ENCODE results near the gene NPHS1. TPM values are rescaled to one million over a fixed set of nuclear protein-coding genes. Genes with fewer than 3 reads are reported as not detected.
A peak's percentile ranks its signal among the peaks of the same experiment; 100 is the strongest.

Gene NPHS1
- total RNA-seq, 2 donors from 2014 or later: 14.0 to 33.6 TPM

DNA sequence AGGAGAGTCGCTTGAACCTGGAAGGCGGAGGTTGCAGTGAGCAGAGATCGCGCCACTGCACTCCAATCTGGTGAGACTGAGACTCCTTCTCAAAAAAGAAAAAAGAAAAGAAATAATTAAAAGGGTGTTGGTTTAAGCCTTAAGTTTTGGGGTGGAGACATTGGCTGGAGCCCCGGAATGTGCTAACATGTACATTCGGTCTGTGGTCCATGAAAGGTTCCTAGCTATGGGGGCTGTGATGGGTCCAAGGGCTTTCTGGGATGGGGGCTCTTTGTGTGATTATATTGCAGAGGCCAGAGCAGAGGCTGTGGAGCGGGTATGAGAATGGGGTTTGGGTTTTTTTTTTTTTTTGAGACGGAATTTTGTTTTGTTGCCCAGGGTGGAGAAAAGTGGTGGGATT is 33.6 kb upstream of the NPHS1 start:
- Histone ChIP-seq H3K27me3 (no peaks in the 10 kb centered on the region), H3K4me1 (no peaks in the 10 kb centered on the region), H3K9me3 (no peaks in the 10 kb centered on the region), H3K27ac (no peak overlapping the region), H3K4me3 (no peak overlapping the region), H3K36me3 (replicated peaks in 1 of 2; ENCODE audit: insufficient read depth in 1 of 2, low read depth in 2 of 2) (peaks cover 4 to 12% of the 10 kb centered on the region in 2 donors)
- intact Hi-C loops (cut with DNase I): loop anchor here (5.0 kb wide), 1 partner anchor 41 kb away; no protein-coding TSS in a partner anchor
- ATAC-seq (no peak), DNase-seq (no peak)
- TF ChIP-seq, protein P1, sequence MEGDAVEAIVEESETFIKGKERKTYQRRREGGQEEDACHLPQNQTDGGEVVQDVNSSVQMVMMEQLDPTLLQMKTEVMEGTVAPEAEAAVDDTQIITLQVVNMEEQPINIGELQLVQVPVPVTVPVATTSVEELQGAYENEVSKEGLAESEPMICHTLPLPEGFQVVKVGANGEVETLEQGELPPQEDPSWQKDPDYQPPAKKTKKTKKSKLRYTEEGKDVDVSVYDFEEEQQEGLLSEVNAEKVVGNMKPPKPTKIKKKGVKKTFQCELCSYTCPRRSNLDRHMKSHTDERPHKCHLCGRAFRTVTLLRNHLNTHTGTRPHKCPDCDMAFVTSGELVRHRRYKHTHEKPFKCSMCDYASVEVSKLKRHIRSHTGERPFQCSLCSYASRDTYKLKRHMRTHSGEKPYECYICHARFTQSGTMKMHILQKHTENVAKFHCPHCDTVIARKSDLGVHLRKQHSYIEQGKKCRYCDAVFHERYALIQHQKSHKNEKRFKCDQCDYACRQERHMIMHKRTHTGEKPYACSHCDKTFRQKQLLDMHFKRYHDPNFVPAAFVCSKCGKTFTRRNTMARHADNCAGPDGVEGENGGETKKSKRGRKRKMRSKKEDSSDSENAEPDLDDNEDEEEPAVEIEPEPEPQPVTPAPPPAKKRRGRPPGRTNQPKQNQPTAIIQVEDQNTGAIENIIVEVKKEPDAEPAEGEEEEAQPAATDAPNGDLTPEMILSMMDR (IDR thresholded peaks at IDR 0.05): no peak
- no peak for TF ChIP-seq POLR2A (IDR thresholded peaks at IDR 0.05)
- 94 to 95% methylated on average over 6 to 7 of the region's 8 CpGs for WGBS, 2 donors

DNA sequence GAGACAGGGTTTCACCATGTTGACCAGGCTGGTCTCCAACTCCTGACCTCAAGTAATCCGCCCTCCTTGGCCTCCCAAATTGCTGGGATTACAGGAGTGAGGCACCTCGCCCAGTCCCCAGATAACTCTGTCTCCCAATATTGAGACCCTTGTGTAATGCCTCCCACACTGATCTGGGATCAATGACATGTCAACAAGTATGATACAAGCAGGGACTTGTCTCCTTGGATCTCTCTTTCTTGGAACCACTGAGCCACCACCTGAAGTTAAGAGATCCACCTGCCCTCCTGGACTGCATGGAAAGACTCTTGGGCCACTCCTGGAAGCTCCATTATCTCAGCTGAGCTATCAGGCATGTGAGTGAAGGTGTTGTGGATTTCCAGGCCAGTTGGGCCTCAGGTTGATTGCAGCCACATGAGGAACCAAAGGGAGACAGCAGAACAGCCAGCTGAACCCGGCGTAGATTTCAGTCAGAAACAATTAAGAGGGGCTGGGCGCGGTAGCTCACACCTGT is 33.0 kb upstream of the NPHS1 start:
- DNase-seq: no peak
- no peak for TF ChIP-seq POLR2A (IDR thresholded peaks at IDR 0.05)
- TF ChIP-seq, protein P1 (IDR thresholded peaks at IDR 0.05): no peak
- Histone ChIP-seq H3K4me3 (no peak overlapping the region), H3K36me3 (replicated peaks in 1 of 2; ENCODE audit: insufficient read depth in 1 of 2, low read depth in 2 of 2) (peaks cover 4 to 12% of the 10 kb centered on the region in 2 donors), H3K27me3 (no peaks in the 10 kb centered on the region), H3K9me3 (no peaks in the 10 kb centered on the region), H3K4me1 (no peaks in the 10 kb centered on the region), H3K27ac (no peak overlapping the region)
- intact Hi-C loops (cut with DNase I): loop anchor here (5.0 kb wide), 1 partner anchor 42 kb away; no protein-coding TSS in a partner anchor
- WGBS, 2 donors: 91 to 94% methylated on average over 6 of the region's 6 CpGs
- no peak for ATAC-seq

DNA sequence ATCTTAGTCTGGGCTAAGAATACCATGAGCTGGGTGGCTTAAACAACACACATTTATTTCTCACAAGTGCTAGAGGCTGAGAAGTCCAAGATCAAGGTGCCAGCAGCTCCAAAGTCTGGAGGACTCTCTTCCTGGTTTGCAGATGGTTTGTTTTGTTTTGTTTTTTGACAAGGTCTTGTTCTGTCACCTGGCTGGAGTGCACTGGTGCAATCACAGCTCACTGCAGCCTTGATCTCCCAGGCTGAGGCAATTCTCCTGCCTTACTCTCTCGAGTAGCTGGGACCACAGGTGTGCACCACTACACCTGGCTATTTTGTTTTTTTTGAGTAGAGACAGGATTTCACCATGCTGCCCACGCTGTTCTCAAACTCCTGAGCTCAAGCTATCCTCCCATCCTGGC is 31.6 kb upstream of the NPHS1 start:
- peaks cover 0 to 2% of the 10 kb centered on the region in 2 donors for H3K36me3 ChIP-seq (replicated peaks in 1 of 2; ENCODE audit: insufficient read depth in 1 of 2, low read depth in 2 of 2)
- 25 to 61% methylated on average over 2 of the region's 2 CpGs for WGBS, 2 donors
- peaks cover 11% of the 10 kb centered on the region for H3K4me1 ChIP-seq
- H3K27me3 ChIP-seq: no peaks in the 10 kb centered on the region
- no peaks in the 10 kb centered on the region for H3K9me3 ChIP-seq
- H3K27ac ChIP-seq: no peak overlapping the region
- no peak for DNase-seq
- intact Hi-C loops (cut with DNase I): no loop called here
- no peak for ATAC-seq
- no peak overlapping the region for H3K4me3 ChIP-seq
- TF ChIP-seq, protein P1 (IDR thresholded peaks at IDR 0.05): no peak
- no peak for TF ChIP-seq POLR2A (IDR thresholded peaks at IDR 0.05)

DNA sequence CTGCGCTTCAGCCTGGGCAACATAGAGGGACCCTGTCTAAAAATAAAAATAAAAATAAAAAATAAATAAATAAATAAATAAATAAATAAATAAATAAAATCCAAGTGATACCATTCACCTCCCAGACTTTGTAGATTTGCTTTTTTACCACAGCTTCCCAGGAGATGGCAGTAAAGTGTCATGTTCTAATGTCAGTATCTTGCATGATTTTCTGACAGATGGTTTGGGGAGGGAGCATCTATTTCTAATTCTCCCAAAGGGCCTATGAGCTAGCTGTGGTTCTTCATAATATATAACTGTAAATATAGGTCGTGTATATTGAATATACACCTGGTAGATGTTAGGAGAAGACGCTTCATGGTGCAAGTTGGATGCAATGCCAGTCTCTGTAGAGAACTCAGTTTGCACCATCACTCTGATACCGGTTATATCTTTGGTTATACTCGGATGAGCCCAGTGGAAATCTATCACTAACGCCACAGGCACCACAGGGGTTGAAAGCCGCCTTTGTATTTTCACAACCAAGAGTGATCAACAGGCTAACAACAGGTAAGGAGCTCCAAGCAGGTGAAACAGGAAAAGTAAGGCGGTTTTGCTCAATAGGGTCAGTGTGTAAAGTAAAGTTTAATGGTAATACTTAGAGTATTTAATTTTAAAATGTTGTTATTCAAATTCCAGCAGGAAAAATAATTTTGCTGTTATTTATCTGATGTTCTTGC is 30.0 kb upstream of the NPHS1 start:
- H3K36me3 ChIP-seq (replicated peaks in 1 of 2; ENCODE audit: insufficient read depth in 1 of 2, low read depth in 2 of 2): no peaks in the 10 kb centered on the region
- H3K4me1 ChIP-seq: peaks cover 13% of the 10 kb centered on the region
- no peaks in the 10 kb centered on the region for H3K9me3 ChIP-seq
- H3K27me3 ChIP-seq: no peaks in the 10 kb centered on the region
- ATAC-seq: peak; percentile 41
- no peak overlapping the region for H3K4me3 ChIP-seq
- peak; percentile 47 to 78 (median 53) for DNase-seq
- WGBS, 2 donors: 15 to 23% methylated on average over 8 of the region's 8 CpGs
- no peak for TF ChIP-seq POLR2A (IDR thresholded peaks at IDR 0.05)
- TF ChIP-seq, protein P1 (IDR thresholded peaks at IDR 0.05): peak; percentile 50 to 77 (median 71)
- intact Hi-C loops (cut with DNase I): no loop called here
- H3K27ac ChIP-seq: no peak overlapping the region
